ENCODE data around the gene GDPD3. TPM values are rescaled to one million over a fixed set of nuclear protein-coding genes. Genes with fewer than 3 reads are reported as not detected.
A peak's percentile ranks its signal among the peaks of the same experiment; 100 is the strongest.

GDPD3 gene
- total RNA-seq, 2 donors from 2014 or later, result 2.7 to 6.5 TPM

DNA sequence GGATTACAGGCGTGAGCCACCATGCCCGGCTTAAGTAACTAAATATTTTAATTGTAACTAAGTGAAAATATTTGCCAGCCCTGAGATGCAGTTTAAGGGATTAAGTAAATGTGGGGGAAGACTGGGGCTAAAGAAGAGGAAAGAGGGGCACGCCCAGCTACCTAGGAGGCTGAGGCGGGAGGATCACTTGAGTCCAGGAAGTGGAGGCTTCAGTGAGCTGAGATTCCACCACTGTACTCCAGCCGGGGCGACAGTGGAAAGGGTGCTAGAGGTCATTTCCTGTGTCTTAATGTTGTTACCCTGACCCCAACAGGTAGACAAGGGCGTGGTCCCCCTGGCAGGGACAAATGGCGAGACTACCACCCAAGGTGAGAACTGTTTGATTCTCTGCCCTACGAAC, 45.0 kb downstream of the GDPD3 start:
- TF ChIP-seq, protein P1, sequence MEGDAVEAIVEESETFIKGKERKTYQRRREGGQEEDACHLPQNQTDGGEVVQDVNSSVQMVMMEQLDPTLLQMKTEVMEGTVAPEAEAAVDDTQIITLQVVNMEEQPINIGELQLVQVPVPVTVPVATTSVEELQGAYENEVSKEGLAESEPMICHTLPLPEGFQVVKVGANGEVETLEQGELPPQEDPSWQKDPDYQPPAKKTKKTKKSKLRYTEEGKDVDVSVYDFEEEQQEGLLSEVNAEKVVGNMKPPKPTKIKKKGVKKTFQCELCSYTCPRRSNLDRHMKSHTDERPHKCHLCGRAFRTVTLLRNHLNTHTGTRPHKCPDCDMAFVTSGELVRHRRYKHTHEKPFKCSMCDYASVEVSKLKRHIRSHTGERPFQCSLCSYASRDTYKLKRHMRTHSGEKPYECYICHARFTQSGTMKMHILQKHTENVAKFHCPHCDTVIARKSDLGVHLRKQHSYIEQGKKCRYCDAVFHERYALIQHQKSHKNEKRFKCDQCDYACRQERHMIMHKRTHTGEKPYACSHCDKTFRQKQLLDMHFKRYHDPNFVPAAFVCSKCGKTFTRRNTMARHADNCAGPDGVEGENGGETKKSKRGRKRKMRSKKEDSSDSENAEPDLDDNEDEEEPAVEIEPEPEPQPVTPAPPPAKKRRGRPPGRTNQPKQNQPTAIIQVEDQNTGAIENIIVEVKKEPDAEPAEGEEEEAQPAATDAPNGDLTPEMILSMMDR (conservative IDR thresholded peaks at IDR 0.05), result no peak
- Mint-ChIP-seq H3K9me3 (no peaks in the 10 kb centered on the region), H3K4me1 (peaks cover 18% of the 10 kb centered on the region), H3K4me3 (no peak overlapping the region), H3K36me3 (ENCODE audit: low read depth) (peaks cover 57% of the 10 kb centered on the region), H3K27me3 (ENCODE audit: insufficient read depth) (no peaks in the 10 kb centered on the region), H3K27ac (peak overlapping the region; percentile 66)
- peaks cover 8% of the 10 kb centered on the region for H3K4me1 ChIP-seq (ENCODE audit: control insufficient read depth, insufficient read depth, low read length)
- H3K27me3 ChIP-seq (ENCODE audit: control insufficient read depth, insufficient read depth, low read length, poor library complexity, severe bottlenecking), result no peaks in the 10 kb centered on the region
- DNase-seq, result no peak
- H3K9me3 ChIP-seq (ENCODE audit: control insufficient read depth, low read length), result no peaks in the 10 kb centered on the region
- no peak overlapping the region for H3K4me3 ChIP-seq (ENCODE audit: low read length)
- H3K9ac ChIP-seq (ENCODE audit: extremely low read depth, low read length, poor library complexity, severe bottlenecking), result no peak overlapping the region
- peaks cover 59% of the 10 kb centered on the region for H3K36me3 ChIP-seq (ENCODE audit: control insufficient read depth, insufficient read depth, low read length)
- H3K27ac ChIP-seq (ENCODE audit: low read depth, low read length), result no peak overlapping the region
- WGBS, 2 experiments (ENCODE audit: insufficient coverage in 1 of 2, insufficient read length in 1 of 2), result 96 to 98% methylated on average over 6 to 9 of the region's 9 CpGs

DNA sequence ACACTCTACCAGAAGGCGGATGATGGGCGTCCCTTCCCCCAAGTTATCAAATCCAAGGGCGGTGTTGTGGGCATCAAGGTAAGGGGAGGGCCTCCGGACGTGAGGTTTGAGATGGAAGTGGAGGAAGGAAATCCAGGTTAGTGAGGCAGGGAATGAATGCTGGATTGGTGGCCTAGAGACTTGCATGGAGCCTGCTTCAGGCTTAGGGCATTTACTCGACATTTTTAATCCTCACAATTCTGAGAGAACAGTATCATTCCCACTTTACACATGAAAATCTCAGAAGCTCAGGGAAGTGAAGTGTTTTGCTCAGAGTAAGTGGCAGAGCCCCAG, 45.8 kb downstream of the GDPD3 start:
- no peaks in the 10 kb centered on the region for H3K27me3 Mint-ChIP-seq (ENCODE audit: insufficient read depth)
- Histone ChIP-seq H3K36me3 (ENCODE audit: control insufficient read depth, insufficient read depth, low read length) (peaks cover 58% of the 10 kb centered on the region), H3K4me1 (ENCODE audit: control insufficient read depth, insufficient read depth, low read length) (peaks cover 8% of the 10 kb centered on the region), H3K4me3 (ENCODE audit: low read length) (peak overlapping the region; percentile 82), H3K9ac (ENCODE audit: extremely low read depth, low read length, poor library complexity, severe bottlenecking) (no peak overlapping the region), H3K27me3 (ENCODE audit: control insufficient read depth, insufficient read depth, low read length, poor library complexity, severe bottlenecking) (no peaks in the 10 kb centered on the region), H3K27ac (ENCODE audit: low read depth, low read length) (no peak overlapping the region), H3K9me3 (ENCODE audit: control insufficient read depth, low read length) (no peaks in the 10 kb centered on the region)
- no peaks in the 10 kb centered on the region for H3K9me3 Mint-ChIP-seq
- H3K4me3 Mint-ChIP-seq, result peak overlapping the region; percentile 87
- no peak overlapping the region for H3K27ac Mint-ChIP-seq
- TF ChIP-seq, protein P1 (conservative IDR thresholded peaks at IDR 0.05), result no peak
- DNase-seq, result no peak
- WGBS, 2 experiments (ENCODE audit: insufficient coverage in 1 of 2, insufficient read length in 1 of 2), result 86 to 97% methylated on average over 1 to 6 of the region's 6 CpGs
- H3K36me3 Mint-ChIP-seq (ENCODE audit: low read depth), result peaks cover 57% of the 10 kb centered on the region
- H3K4me1 Mint-ChIP-seq, result peaks cover 18% of the 10 kb centered on the region

DNA sequence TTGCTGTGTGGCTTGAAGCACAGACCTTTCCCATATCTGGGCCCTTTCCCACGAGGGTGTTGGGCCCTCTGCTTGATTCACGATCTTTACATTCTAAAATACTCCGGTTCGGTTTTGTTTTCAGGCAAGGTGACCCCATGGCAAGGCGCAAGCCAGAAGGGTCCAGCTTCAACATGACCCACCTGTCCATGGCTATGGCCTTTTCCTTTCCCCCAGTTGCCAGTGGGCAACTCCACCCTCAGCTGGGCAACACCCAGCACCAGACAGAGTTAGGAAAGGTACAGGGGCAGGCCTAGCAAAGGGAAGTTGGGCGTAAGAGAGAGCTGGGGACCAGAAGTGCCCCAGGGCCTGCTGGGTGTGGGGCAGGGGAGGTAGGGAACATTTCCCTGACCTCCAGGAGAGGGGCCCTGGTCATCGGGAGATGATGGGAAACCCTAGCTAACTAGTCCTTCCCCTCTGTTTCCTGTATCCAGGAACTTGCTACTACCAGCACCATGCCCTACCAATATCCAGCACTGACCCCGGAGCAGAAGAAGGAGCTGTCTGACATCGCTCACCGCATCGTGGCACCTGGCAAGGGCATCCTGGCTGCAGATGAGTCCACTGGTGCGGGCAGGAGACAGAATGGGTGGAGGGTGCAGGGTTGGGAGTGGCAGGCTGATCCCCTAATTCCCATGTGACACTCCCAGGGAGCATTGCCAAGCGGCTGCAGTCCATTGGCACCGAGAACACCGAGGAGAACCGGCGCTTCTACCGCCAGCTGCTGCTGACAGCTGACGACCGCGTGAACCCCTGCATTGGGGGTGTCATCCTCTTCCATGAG, 46.4 kb downstream of the GDPD3 start:
- Mint-ChIP-seq H3K27me3 (ENCODE audit: insufficient read depth) (no peaks in the 10 kb centered on the region), H3K9me3 (no peaks in the 10 kb centered on the region), H3K36me3 (ENCODE audit: low read depth) (peaks cover 53% of the 10 kb centered on the region), H3K4me1 (peaks cover 18% of the 10 kb centered on the region), H3K27ac (peak overlapping the region; percentile 92), H3K4me3 (peak overlapping the region; percentile 87)
- no peak for DNase-seq
- Histone ChIP-seq H3K4me3 (ENCODE audit: low read length) (peak overlapping the region; percentile 82), H3K36me3 (ENCODE audit: control insufficient read depth, insufficient read depth, low read length) (peaks cover 52% of the 10 kb centered on the region), H3K27ac (ENCODE audit: low read depth, low read length) (no peak overlapping the region), H3K27me3 (ENCODE audit: control insufficient read depth, insufficient read depth, low read length, poor library complexity, severe bottlenecking) (no peaks in the 10 kb centered on the region), H3K9ac (ENCODE audit: extremely low read depth, low read length, poor library complexity, severe bottlenecking) (peak overlapping the region; percentile 94), H3K9me3 (ENCODE audit: control insufficient read depth, low read length) (no peaks in the 10 kb centered on the region), H3K4me1 (ENCODE audit: control insufficient read depth, insufficient read depth, low read length) (peaks cover 8% of the 10 kb centered on the region)
- TF ChIP-seq, protein P1 (conservative IDR thresholded peaks at IDR 0.05), result no peak
- 78 to 85% methylated on average over 12 to 21 of the region's 21 CpGs for WGBS, 2 experiments (ENCODE audit: insufficient coverage in 1 of 2, insufficient read length in 1 of 2)

Data from endodermal cell (in vitro differentiated cells).